Duodenal mucosa (tissue), 2 donors: Measurements from ENCODE around the gene DCST2.

Source experiments
- H3K27ac ChIP-seq: one replicate; pipeline ENCODE4 v1.7.0; 2013; ENCODE audit warnings: low read depth, low read length
- H3K27me3 ChIP-seq, 2 donors: one replicate each; pipeline ENCODE4 v1.7.0; 2013; ENCODE audit warnings: low read length in 2 of 2, control low read depth in 1 of 2; ENCODE audit not compliant: insufficient read depth in 2 of 2, control insufficient read depth in 1 of 2
- H3K36me3 ChIP-seq, 2 donors: one replicate each; pipeline ENCODE4 v1.7.0; 2013; ENCODE audit warnings: low read length in 2 of 2, control low read depth in 1 of 2; ENCODE audit not compliant: insufficient read depth in 2 of 2, control insufficient read depth in 1 of 2
- H3K4me1 ChIP-seq, 2 donors: one replicate each; pipeline ENCODE4 v1.7.0; 2013; ENCODE audit warnings: low read length in 2 of 2, control low read depth in 1 of 2; ENCODE audit not compliant: insufficient read depth in 2 of 2, control insufficient read depth in 1 of 2
- H3K4me3 ChIP-seq, 2 donors: one replicate each; pipeline ENCODE4 v1.7.0; 2013; ENCODE audit warnings: low read length in 2 of 2, low read depth in 1 of 2
- H3K9ac ChIP-seq, 2 donors: one replicate each; pipeline ENCODE4 v1.7.0; 2013; ENCODE audit warnings: low read length in 2 of 2, low read depth in 1 of 2
- H3K9me3 ChIP-seq, 2 donors: one replicate each; pipeline ENCODE4 v1.7.0; 2013; ENCODE audit warnings: low read length in 2 of 2, control low read depth in 1 of 2; ENCODE audit not compliant: control insufficient read depth in 1 of 2

DCST2 gene

GRCh38 chr1:155011004-155011416, 22.6 kb downstream of the DCST2 start:
- H3K9ac ChIP-seq: peak overlapping the region; percentile 52 to 85
- H3K4me1 ChIP-seq: peaks cover 78 to 90% of the 10 kb centered on the region in 2 donors
- H3K27me3 ChIP-seq: no peaks in the 10 kb centered on the region
- H3K36me3 ChIP-seq: peaks cover 22% of the 10 kb centered on the region in 2 donors
- no peaks in the 10 kb centered on the region for H3K9me3 ChIP-seq
- peak overlapping the region; percentile 36 to 70 for H3K4me3 ChIP-seq
- peak overlapping the region; percentile 76 for H3K27ac ChIP-seq

DNA sequence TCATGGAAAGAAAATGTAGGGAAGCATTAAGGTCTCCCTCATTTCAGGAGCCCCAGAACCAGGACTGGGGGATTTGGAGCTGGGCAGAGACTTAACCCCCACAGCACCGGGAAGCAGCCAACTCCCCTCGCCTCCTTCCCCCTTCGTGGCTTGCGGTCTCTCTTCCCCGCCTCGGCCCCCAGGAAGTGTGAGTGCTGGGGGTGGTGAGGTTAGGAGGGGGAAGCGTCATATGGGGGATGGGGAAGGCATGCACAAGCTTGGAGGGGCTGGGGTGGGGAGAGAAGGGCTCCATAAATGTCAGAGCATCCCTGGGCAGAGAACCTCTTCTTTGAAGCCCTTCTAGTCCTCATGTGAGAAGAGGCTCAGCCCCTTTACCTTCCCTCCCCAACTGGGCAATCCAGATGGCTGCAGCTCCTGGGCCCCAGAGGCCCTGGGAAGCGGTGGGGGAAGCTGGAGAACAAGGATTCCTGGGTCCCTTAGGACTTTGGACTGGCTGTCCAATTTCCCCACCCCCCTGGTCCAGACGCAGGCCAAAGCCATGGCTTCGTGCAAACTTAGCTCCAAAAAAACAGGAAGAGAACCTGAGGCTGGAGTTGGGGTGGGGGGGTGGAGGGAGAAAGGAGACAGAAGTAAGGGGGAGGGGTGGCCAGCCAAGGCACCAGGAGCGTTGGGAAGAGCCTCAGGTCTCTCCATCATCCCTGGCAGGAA, 23.2 kb downstream of the DCST2 start:
- H3K27me3 ChIP-seq: no peaks in the 10 kb centered on the region
- H3K4me1 ChIP-seq: peaks cover 78 to 90% of the 10 kb centered on the region in 2 donors

GRCh38 chr1:155009742-155010141, 23.8 kb downstream of the DCST2 start:
- H3K4me3 ChIP-seq: peak overlapping the region; percentile 66 to 70
- H3K36me3 ChIP-seq: peaks cover 10 to 16% of the 10 kb centered on the region in 2 donors
- H3K4me1 ChIP-seq: peaks cover 77 to 91% of the 10 kb centered on the region in 2 donors
- H3K27me3 ChIP-seq: no peaks in the 10 kb centered on the region
- H3K9ac ChIP-seq: peak overlapping the region; percentile 64 to 85
- H3K27ac ChIP-seq: peak overlapping the region; percentile 98
- H3K9me3 ChIP-seq: no peaks in the 10 kb centered on the region

More for the DNA sequence above, 23.2 kb downstream of the DCST2 start:
- Histone ChIP-seq H3K27ac (peak overlapping the region; percentile 98), H3K36me3 (peaks cover 16 to 18% of the 10 kb centered on the region in 2 donors), H3K4me3 (peak overlapping the region; percentile 66 to 70), H3K9ac (peak overlapping the region; percentile 64 to 85), H3K9me3 (no peaks in the 10 kb centered on the region)

GRCh38 chr1:155009221-155009711, 24.3 kb downstream of the DCST2 start:
- H3K27ac ChIP-seq: peak overlapping the region; percentile 98
- peak overlapping the region; percentile 66 to 70 for H3K4me3 ChIP-seq
- no peaks in the 10 kb centered on the region for H3K27me3 ChIP-seq
- peak overlapping the region; percentile 74 to 85 for H3K9ac ChIP-seq
- H3K36me3 ChIP-seq: peaks cover 5 to 11% of the 10 kb centered on the region in 2 donors
- no peaks in the 10 kb centered on the region for H3K9me3 ChIP-seq
- peaks cover 77 to 91% of the 10 kb centered on the region in 2 donors for H3K4me1 ChIP-seq

- Histone ChIP-seq H3K4me1 (peaks cover 70 to 86% of the 10 kb centered on the region in 2 donors), H3K9ac (peak overlapping the region; percentile 84 to 85), H3K36me3 (peaks cover 0 to 5% of the 10 kb centered on the region in 2 donors), H3K9me3 (no peaks in the 10 kb centered on the region), H3K4me3 (peak overlapping the region; percentile 66 to 70), H3K27ac (peak overlapping the region; percentile 98), H3K27me3 (no peaks in the 10 kb centered on the region)
Observed at GRCh38 chr1:155008015-155008941, 25.3 kb downstream of the DCST2 start.

DNA sequence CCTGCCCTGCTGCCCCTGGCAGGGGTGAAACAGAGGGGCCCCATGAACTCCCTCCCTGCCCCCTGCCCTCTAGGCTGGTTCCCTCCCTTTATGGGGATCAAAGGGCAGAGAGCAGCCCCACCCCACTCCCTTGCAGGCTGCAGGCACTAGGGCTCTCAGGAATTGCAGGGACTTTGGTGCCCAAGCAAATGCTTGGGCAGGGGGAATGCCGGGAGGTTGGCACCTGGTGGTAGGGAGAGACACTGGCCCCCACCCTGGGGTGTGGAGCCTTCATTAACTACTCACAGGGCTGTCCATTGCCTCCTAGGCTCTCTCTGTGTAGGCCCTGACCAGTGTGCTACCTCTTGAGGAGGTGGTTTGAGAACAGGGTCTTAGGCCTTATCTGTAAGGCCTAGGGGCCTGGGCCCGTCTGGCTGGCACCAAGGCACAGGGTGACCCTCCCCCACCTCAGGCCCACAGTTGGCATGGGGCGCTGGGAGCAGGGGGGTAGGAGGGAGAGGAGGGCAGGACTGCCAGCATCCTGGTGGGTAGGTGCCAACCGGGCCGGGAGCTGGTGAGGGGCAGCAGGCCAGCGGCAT, 26.2 kb downstream of the DCST2 start:
- Histone ChIP-seq H3K36me3 (no peaks in the 10 kb centered on the region), H3K9ac (peak overlapping the region; percentile 84 to 85), H3K4me3 (peak overlapping the region; percentile 66 to 70), H3K27ac (peak overlapping the region; percentile 98), H3K4me1 (peaks cover 61 to 77% of the 10 kb centered on the region in 2 donors), H3K9me3 (no peaks in the 10 kb centered on the region), H3K27me3 (no peaks in the 10 kb centered on the region)

- Histone ChIP-seq H3K9me3 (no peaks in the 10 kb centered on the region), H3K27ac (peak overlapping the region; percentile 98), H3K36me3 (no peaks in the 10 kb centered on the region), H3K27me3 (no peaks in the 10 kb centered on the region), H3K4me3 (peak overlapping the region; percentile 9 to 97), H3K9ac (peak overlapping the region; percentile 84 to 99), H3K4me1 (peaks cover 55 to 70% of the 10 kb centered on the region in 2 donors)
Observed at GRCh38 chr1:155006601-155007101, 26.9 kb downstream of the DCST2 start.

GRCh38 chr1:155005076-155006011, 28.2 kb downstream of the DCST2 start:
- Histone ChIP-seq H3K9ac (peak overlapping the region; percentile 98 to 99), H3K27ac (peak overlapping the region; percentile 98), H3K4me1 (peaks cover 42 to 58% of the 10 kb centered on the region in 2 donors)

More at GRCh38 chr1:155005076-155006011, 28.2 kb downstream of the DCST2 start:
- H3K4me3 ChIP-seq: peak overlapping the region; percentile 96 to 97
- H3K9me3 ChIP-seq: no peaks in the 10 kb centered on the region
- no peaks in the 10 kb centered on the region for H3K27me3 ChIP-seq
- H3K36me3 ChIP-seq: no peaks in the 10 kb centered on the region
